Fibroblast of mammary gland (primary cell): ENCODE data around the gene NINJ1.
"Not testable (repeated sequence)": the region's sequence is repeated elsewhere in the genome, so short reads cannot be mapped to it uniquely, and the experiment has no call there.

Experiments used
- DNase-seq: peaks from one replicate; pipeline ENCODE4 v3.0.0-alpha.2; 2010; ENCODE audit warnings: low read depth
- H3K4me3 ChIP-seq: 2 replicates; pipeline ENCODE4 v1.5.1; 2011; ENCODE audit warnings: low read depth, mild to moderate bottlenecking, low read length, moderate library complexity; ENCODE audit not compliant: control insufficient read depth
- CTCF ChIP-seq: conservative IDR thresholded peaks from 2 replicates; pipeline ENCODE4 v1.5.1; 2011; ENCODE audit warnings: low read depth, low read length, inconsistent platforms; ENCODE audit not compliant: control insufficient read depth, insufficient read depth

Gene NINJ1

GRCh38 chr9:93151097-93151784 lies 17.2 kb upstream of the NINJ1 start:
- TF ChIP-seq CTCF, result no peak
- no peak for DNase-seq
- H3K4me3 ChIP-seq, result no peak overlapping the region

- DNase-seq, result no peak
- no peak for TF ChIP-seq CTCF
- H3K4me3 ChIP-seq, result no peak overlapping the region
Observed at GRCh38 chr9:93149361-93149760, 15.3 kb upstream of the NINJ1 start.

GRCh38 chr9:93148721-93149120 lies 14.7 kb upstream of the NINJ1 start:
- TF ChIP-seq CTCF, result no peak
- DNase-seq, result no peak
- H3K4me3 ChIP-seq, result no peak overlapping the region

GRCh38 chr9:93147632-93148031 lies 13.6 kb upstream of the NINJ1 start:
- TF ChIP-seq CTCF, result no peak
- DNase-seq, result no peak
- H3K4me3 ChIP-seq, result no peak overlapping the region

- DNase-seq, H3K4me3 ChIP-seq: not testable (repeated sequence)
Observed at GRCh38 chr9:93146696-93147095, 12.6 kb upstream of the NINJ1 start.

- no peak overlapping the region for H3K4me3 ChIP-seq
- TF ChIP-seq CTCF, result no peak
- no peak for DNase-seq
Observed at GRCh38 chr9:93143830-93144530, 9.9 kb upstream of the NINJ1 start.

GRCh38 chr9:93141771-93142483 lies 7.9 kb upstream of the NINJ1 start:
- no peak for TF ChIP-seq CTCF
- DNase-seq, result no peak
- no peak overlapping the region for H3K4me3 ChIP-seq
